ENCODE results near the gene KCNJ18.
"Not testable (repeated sequence)": the region's sequence is repeated elsewhere in the genome, so short reads cannot be mapped to it uniquely, and the experiment has no call there.

DNA sequence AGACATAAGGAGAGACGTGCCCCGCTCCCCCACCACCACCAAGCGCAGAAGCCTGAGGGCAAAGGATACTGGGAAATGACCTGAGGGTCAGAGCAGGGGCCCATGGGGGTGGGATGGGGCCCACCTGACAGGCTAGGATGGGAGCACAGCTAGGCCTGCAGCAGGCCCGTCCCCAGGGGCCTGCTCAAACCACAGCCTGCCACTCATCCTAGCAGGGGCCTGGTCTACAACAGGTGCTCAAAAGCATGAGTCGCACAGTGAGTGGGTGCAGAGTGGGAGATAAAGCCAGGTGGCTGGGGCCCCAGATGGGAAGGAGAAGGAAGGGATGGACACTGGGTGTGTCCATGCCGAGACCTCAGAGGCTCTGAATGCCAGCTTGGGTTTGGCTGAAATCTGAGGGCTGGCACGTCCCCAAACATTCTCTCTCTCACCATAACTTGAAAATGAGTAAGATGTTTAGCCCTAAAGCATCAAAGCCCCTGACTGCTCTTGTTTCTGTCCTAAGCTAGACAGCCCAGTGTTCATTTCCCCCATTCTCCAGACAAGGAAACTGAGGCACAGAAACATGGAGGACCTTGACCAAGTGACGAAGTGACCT is 46.7 kb downstream of the KCNJ18 start:
- not testable (repeated sequence) for TF ChIP-seq SUZ12 (IDR thresholded peaks at IDR 0.05; ENCODE audit: extremely low read depth, insufficient read depth, insufficient read length); ZNF274 (IDR thresholded peaks at IDR 0.05; ENCODE audit: low read depth, low read length)

Measured in NT2/D1 (cell line).